Measurements from ENCODE around the gene TTLL5.
"Not testable (repeated sequence)": the region's sequence is repeated elsewhere in the genome, so short reads cannot be mapped to it uniquely, and the experiment has no call there.

TTLL5 gene

DNA sequence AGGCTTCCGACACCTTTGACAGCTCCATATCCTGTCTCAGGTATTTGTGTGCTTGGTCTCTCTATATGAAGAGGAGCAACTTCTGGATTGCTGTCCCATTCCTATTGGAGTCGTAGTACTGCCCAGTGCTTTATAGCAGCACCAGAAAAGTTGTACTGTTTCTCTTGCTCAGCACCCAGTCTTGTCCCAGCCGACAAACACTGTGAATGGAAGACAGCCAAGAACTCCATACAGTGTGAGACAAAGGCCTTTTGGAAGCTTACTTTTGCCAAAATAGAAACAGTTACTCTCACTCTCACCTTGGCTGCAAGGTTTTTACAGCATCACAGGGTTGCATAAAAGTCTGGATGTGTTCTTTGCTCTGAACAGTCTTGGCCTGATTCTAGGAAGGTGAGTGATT is 215.5 kb downstream of the TTLL5 start:
- DNase-seq = no peak

DNA sequence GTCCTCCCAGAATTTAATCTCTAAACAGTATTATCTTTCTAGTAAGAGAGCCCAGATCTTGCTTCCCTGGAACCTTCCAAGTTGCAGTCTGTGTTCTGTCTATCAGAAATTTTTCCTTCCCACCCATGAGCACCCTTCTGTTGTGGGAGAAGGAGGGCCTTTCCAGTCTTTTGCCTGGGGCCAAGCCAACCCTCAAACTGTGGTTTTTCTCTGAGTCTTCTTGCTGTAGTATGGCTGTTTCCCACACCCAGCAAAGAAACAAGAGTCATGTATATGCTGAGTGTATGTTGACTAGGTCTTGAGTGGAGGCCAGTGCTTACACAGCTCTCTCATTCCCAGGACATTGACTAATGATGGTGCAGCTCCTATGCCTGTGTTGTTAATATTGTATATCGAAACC is 216.2 kb downstream of the TTLL5 start:
- DNase-seq = no peak

DNA sequence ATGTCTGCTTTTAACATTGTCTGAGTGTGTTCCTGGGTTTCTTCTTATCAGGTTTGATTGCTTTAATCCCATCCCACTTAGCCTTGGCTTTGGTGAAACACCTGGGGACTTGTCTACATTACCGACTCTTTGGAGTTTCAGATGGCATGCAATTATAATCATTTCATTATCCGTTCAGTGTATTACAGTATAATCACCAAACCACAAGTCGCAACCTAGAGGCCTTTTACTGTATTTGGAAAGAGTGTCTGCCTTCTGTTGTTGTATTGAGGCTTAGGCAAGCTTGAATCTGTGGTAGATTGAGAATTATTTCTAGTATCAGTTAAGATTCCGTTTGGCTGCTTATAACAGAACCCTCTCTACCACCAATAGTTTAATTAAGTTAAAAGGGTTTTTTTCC is 216.8 kb downstream of the TTLL5 start:
- DNase-seq = no peak

DNA sequence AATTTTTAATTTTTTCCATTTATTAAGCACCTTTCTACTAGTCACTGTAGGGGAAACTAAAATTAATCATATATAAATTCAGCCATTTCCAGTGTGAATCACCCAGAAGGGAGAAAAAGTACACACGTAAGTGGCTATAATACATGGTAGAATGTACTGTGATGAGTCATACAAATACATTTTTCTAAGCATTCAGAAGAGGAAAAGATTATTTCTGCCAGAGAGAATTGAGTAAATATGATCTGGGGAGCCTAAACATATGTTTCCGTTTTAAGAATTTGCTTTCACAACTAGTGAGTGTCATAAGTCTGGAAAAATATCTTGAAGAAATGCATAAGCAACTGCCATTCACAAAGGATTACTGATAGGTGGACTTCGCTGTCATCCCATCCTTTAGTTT is 218.0 kb downstream of the TTLL5 start:
- DNase-seq = no peak

DNA sequence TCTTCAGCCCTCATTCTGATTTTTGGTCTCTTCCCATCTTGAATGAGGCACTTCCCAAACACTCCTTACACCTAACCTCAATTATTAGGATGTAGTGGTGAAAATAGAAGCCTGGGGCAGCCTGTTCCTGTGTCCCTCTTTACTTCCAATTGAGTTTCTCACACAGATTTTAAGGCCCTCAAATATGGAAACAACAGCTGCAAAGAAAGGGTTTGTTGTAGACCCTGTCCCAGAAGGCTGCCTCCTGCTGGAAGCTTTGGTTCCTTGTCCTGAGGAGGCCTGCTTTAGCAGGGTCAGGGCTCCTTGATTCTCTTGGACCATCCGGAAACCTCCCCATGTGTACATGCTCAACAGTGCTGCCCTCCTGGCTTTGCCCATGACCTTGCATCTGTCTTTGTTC is 219.5 kb downstream of the TTLL5 start:
- no peak for DNase-seq

DNA sequence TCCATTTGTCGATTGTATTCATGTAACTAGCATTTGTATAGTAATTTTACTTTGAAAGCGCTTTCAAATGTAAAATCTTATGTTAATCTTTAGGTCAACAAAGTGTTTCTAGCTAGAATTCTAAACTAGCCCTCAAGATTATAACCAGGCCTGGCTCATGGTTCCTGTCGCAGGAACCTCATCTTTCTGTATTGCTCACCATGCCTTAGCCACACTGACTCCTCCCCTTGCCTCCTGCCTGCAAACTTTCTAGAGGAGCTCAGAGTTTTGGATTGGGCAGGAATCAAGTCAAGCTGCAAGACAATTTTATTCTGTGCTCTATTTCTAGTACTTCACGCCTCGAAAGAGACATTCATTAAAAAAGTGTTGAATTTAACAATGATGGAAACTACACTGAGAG is 220.9 kb downstream of the TTLL5 start:
- no peak for DNase-seq

DNA sequence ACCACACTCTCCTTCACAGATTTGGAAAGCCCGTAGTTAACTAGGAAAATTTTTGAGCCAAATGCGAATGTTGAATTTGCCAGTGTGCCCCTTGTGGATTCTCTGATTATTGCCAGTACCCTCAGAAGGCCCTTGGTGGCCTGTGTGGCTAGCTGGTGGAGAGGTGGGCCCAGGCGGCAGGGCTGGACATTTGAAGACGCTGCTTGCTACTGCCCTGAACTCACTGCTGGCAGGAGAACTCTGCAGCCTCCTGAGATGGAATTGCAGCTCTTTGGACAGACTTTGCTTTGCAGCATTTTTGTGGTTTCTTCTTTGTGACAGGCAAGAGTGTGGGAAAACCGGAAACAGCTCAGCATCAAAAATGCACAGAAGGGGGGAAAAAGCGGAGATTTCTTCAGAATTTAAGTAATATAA is 223.2 kb downstream of the TTLL5 start:
- DNase-seq = no peak

DNA sequence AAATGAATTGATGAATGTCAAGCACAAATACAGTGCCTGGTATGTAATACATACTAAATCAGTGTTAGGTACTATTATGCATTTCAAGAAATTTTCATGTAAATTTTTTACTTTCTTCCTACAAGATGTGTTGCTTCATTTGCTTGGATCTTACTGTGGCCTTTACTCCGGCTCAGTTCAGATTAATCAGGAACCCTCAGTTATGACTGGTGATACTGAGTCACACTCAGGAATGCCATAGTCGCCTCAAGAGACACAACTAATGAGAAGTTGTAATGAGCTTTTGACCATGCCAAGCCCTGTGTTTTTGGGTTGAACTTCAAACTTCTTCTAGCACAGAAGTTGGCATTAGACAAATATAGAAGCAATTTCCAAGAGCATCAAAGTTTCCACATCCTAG is 224.8 kb downstream of the TTLL5 start:
- no peak for DNase-seq

DNA sequence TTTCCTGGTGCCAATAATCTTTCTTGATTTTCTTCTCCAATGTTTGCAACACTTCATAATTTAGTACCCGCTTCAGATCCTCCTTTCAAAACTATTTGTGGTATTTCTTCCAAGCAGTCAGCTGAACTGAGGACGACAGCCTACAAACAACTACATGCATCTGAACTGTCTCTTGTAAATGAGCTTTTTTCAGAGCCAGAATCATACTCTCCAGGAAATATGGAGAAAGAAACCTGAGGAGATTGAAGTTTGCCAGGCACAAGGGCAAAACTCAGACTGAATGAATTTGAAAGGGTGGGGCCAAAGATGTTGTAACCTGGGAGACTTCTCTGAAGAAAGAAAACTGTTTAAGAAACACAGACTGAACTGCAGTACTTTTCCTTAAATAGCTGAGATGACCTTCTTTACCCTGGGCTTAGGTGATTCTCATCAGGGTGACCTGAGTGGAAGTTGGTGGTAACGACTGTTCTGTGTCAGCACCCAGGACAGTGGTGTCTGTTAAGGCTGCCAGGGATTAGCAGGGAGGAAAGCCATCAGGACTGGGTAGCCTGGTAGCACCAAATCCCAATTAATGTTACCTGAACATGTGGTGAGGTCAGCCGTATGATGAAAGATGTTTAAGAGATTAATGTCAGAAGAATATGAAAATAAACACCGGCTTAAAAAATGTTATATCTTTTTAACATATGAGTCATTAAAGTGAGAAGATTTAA is 225.7 kb downstream of the TTLL5 start:
- DNase-seq = no peak

DNA sequence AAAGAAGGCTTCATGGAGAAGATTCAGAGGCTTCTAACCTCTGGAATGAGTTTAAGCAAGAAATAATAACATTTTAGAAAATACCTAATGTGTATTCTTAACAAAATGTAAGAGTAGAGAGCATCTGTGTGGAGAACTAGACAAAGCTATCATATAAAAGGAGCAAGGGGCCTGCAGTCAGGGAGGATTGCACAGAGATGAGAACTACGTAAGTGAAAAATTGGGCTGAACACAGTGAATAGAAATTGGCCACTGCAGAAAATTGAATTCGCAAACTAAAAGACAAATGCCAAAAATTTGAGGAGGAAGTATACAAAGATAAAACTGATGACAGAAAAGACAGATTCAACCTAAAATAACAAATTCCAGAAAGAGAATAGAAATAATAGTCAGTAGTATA is 227.9 kb downstream of the TTLL5 start:
- DNase-seq = no peak

DNA sequence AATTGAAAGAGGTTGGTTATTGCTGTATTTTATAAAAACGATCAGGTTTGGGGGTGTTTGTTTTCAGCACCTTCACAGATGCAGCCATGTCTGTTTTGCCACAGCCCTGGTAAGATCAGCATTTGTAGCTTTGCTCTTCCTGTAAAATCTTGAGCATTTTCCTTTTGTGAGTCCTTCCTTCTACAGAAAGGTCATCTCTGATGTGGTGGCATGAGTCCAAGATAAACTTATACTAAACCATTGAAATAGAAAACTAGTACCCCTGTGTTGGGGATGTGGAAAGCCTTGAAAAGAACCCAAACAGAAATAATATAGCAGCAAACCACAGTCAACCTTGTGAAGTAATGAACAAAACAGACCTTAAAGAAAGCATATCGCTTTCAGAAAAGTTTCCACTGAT is 235.3 kb downstream of the TTLL5 start:
- DNase-seq = no peak

DNA sequence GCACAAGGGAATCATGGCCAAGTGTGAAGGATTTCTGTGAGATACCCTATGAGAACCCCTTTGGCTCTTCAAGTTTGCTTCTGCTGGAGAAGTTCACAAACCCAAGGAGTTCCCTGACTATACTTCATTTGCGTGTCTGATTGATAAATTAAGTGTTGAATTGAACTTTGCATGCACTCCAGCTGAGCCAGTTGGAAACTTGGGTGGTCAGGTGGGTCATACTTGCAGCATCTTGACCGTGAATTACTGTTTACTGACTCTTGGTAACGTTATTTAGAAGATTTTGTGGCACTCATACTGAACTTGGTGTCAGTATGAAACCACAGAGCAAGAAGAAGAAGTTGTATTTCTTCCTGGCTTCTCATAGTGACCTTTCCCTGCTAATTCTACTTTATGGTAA is 243.3 kb downstream of the TTLL5 start:
- DNase-seq = no peak

DNA sequence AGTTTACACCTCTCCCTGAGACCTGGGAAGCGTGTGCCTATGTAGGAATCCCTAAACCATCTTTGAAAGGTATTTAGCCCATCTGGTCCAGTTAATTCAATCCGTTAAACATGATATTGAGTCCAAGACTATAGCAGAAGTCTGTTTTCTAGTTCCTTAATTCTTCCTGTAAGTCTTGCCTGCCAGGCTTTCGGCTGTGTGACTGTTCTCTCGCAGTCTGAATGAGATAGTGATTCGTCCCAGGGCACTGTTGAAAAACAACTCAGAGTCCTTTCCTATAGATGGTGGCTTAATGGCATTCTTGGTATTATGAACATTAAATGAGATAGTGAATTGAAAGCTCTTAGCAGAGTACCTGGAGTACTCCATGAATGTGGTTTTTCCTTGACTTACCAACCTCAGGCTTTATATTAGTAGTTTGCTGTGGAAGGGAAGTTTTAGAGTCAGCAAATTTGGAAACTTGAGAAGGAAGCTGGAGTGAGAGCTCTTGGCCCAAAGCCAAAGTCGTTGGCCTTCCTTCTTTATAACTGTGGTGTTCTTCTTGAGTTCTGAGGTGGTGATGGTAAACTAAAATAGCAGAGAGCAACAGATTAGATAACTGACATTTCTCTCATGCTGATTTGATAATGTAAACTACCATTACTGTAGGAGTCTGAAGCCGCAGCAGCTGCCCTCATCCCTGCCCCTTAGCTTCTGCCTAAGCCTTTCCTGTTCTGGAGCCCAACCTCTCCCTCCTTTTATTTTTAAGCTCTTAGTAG is 244.3 kb downstream of the TTLL5 start:
- no peak for DNase-seq

DNA sequence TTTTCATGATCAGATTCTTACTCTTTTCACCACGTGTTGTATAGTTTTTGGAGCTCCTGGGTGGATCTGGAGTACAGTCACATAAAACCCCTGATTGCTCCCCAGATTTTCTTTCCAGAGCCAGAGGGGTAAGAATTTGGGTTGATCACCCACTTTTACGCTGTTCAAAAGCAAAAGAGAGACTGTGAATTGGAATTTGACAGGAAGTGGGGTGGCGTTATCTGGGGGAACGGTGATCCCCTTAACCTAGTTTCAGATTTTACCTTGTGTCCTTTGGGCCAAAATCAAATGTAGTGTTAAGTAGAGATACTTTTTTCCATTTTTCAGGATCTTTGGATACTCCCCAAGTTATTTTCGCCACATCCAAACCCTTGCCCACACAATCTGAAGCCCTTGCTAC is 245.2 kb downstream of the TTLL5 start:
- DNase-seq = no peak

DNA sequence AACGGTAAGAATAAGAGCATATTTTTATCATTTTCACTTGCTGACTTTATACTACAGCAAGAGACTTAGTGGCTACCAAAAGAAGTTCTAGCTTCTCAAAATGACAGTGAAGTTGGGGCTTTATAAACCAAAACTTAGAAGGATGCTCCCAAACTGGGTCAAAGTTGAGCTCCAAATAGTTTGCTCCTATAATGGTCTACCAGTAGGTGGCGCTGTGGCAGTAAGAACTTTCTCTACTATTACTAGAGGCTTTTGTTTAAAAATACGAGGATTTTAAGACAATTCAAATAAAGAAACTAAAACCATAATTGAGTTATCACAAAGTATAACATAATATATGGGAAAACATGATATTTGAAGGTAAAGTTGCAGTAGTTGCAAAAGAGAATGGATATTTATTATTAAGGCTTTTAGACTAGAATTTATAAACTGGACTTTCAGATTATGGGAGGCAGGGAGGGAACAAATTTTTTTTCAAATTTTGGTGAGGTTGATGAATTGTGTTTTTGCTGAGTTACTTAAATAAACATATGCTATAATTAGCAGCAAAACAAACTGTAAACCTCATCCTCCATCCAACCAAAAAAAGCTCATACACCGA is 245.7 kb downstream of the TTLL5 start:
- DNase-seq = peak; percentile 70 to 73

DNA sequence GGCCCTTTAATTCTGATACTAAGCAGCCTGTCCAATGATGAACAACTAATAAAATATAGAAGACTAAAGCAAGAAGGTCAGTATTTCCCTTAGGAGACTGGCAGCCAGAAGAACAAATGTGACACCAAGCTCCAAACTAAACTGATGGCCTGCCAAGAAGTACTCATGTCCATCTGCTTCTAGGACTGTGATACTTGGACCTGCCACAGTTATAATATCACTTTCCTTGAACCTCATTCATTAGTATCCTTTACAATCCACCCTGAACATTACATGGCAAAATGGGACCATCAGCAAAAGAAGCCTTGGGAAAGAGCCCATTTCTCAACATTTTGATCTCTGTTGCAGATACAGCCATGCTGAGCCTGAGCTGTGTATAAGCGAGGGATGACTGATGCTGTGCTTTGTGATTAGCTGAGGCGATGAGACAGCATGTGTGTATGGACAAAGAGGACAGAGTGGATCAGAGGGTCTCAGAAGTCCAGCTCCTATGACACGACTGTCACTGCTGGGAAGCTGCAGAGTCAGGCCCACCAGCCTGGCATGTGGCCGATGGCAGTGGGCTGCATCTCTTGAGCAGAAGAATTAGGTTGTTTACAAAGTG is 246.8 kb downstream of the TTLL5 start:
- DNase-seq = no peak

DNA sequence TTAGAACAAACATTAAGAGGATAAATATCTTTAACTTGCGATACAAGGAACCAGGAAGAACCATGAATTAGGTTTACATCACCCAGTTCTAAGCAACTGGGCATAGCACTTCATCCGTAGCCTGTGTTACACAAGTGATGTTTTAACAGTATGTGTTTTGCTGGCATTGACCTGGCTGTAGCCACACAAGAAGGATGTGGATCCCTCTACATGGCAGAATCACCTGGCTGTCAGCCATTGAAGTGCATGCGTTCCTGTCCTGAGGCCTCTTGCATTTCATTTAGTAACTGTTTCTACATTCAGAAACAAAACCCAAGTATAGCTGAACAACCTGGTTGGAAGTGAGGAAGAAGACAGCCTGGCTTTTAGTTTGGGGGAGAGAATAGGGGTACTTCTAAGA is 248.6 kb downstream of the TTLL5 start:
- DNase-seq = no peak

DNA sequence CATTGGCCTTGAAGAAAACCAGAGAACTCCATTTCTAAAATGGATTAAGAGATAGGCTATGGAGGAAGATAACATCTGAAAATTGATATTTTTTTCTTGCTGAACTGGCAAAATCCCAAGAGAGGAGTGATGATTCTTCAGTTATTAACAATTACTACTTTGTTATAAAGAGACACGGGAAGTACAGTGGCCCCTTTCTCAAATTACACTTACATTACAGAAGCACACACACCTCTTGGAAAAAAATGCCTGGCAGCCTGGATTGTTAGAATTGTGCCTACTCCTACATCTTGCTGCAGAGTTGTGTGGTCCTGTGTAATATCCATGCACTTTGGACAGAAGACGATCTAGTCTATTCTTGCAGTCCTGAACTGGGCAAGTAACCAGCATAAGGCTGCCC is 249.0 kb downstream of the TTLL5 start:
- no peak for DNase-seq

DNA sequence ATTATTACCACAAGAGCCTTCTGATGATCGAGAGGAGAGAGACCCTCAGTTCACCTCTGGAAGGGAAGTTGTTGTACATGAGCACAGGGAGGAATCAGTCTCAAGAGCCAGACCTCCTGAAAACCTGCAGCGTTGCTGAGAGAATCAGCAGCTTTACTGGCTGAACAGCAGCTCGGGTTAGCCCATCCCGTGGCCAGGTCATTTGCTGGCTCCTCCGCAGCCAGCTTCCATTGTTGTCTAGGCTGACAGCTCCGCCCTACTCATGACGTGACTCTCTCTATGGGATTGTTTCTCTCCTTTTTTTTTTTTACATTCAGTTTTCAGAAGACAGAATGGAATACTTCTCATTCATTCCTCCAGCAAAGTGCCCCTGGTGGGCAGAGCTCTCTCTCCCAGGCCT is 250.8 kb downstream of the TTLL5 start:
- DNase-seq = no peak

DNA sequence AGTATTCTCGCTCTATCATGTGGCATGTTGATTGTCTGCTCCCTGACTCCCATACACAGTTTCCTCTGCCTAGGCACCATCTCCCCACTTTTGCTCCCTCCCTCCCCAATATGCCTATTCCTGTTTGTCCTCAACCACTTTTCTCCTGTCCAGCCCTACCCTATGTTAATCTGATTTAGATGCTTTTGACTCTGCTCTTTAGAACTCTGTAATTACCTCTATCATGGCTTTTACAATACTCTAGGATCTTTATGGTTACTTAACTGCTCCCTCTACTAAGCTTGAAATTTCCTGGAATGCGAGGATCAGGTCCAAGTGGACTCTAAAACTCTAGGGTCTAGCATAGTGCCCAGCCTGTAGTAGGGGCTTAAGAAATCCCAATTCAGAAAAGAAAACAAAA is 252.1 kb downstream of the TTLL5 start:
- DNase-seq = no peak

DNA sequence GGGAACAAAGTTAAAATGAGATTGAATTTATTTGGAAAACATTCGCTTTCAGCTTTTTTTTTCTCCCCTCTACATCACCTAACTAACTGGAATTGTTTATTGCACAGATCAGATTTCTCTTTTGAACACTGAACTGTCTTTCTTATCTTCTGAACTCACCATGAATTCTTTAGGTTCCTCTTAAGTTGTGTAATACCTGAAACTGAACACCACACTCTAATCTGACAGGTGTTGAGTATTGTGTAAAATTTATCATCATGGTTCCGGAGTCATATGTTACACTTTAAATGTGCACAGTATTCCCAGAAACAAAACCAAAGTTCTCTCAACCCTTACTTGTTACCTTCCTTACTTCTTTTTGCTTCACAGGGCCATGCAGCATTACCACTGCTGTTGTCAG is 254.0 kb downstream of the TTLL5 start:
- no peak for DNase-seq

DNA sequence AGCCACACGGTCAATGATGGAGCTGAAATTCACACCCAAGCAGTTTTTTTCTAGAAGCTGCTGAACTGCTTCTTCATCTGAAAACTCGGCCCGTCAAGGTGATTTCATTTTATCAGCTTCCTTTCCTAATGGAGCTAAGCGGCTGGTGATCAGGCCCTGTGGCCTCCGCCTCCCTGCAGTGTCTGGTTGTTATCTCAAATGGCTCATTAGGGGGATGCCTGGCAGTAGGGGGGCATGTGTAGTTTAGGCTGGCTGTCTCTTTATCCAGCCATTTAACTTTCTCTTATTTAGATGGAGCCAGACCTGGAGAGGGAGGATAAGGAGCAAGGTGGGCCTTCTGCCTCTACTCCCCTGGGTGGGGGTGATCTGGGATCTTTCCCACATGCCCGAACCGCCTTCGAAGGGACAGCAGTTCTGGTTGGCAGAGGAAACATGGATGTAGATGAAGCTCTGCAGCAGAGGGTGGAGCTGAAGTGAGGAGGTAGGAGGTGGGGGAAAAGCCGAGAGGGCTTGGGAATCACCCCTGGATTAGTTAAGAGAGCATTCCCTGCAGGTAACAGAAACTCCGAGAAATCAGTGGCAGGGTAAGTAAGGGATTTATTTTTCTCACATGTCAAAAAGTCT is 256.4 kb downstream of the TTLL5 start:
- DNase-seq = no peak

DNA sequence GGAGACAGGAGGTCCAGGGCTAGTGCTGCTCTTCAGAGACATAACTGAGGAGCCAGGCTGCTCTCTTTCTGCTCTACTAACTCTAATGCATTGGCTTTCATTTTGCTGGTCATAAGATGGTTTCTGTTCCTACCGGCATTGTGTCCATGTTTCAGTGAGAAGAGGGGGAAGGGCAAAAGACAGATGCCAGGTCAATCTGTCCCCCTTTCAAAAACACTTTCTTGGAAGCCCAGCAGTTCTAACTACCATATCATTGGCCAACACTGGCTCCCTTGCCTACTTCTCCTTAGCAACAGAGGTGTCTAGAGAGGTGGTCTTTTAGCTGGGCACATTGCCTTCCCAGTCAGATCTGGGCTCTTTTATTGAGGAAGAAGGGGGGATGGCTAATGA is 256.9 kb downstream of the TTLL5 start:
- DNase-seq = no peak

DNA sequence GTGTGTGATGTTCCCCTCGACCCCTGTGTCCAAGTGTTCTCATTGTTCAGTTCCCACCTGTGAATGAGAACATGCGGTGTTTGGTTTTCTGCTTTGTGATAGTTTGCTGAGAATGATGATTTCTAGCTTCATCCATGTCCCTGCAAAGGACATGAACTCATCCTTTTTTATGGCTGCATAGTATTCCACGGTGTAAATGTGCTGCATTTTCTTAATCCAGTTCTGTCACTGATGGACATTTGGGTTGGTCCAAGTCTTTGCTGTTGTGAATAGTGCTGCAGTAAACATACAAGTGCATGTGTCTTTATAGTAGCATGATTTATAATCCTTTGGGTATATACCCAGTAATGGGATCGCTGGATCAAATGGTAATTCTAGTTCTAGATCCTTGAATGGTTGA is 259.4 kb downstream of the TTLL5 start:
- not testable (repeated sequence) for DNase-seq

Measured in stimulated activated CD4-positive, alpha-beta T cell treated with anti-CD3 and anti-CD28 coated beads, Interleukin-2, amount 100 ng/mL, for 48 hours (primary cell).